ENCODE measurements around the gene PITPNC1.
A peak's percentile ranks its signal among the peaks of the same experiment; 100 is the strongest.
"Not testable (repeated sequence)": the region's sequence is repeated elsewhere in the genome, so short reads cannot be mapped to it uniquely, and the experiment has no call there.

Gene PITPNC1

DNA sequence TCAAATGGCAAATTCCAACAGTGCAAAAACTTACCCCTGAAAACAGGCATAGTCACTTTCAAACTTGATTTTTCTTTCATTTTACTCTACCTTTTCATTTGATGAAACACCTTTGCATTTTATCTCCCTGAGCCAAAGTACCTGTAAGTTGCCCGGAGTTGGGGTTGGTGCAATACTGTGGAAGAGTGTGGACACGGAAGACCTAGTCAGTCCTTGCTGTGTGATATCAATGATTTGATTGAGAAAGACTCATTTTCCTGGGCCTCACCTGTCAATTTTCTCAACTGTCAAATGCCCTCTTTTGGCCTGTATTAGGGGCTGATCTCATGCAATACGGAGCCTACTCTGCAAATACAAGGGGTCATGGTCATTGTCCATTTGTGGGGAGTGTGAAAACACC, 22.6 kb downstream of the PITPNC1 start:
- H3K4me1 Mint-ChIP-seq (ENCODE audit: low read depth), result peaks cover 36% of the 10 kb centered on the region
- intact Hi-C loops (cut with micrococcal nuclease), result no loop called here
- H3K27ac Mint-ChIP-seq, result no peak overlapping the region
- no peak overlapping the region for H3K4me3 Mint-ChIP-seq
- no peaks in the 10 kb centered on the region for H3K9me3 Mint-ChIP-seq
- peaks cover 8% of the 10 kb centered on the region for H3K36me3 Mint-ChIP-seq (ENCODE audit: low read depth)
- no peaks in the 10 kb centered on the region for H3K27me3 Mint-ChIP-seq

DNA sequence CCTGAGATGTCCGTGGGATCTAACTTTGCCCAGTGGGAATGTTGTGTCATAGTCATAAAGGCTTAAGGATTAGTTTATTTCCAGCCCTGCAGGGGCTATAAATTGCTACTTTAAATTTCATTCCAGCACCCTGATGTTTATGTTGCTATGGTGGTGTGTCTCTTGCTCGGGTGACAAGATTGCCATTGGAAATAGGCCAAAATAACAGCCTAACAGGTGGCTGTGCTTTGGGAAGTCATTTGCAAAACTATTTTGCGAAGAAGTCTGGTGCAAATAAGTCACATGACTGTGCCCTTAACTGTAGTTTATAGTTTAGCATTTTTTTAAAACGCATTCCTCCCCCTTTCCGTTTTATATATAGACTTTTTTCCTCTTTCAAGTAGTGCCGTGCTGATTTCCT, 23.1 kb downstream of the PITPNC1 start:
- intact Hi-C loops (cut with micrococcal nuclease), result no loop called here

DNA sequence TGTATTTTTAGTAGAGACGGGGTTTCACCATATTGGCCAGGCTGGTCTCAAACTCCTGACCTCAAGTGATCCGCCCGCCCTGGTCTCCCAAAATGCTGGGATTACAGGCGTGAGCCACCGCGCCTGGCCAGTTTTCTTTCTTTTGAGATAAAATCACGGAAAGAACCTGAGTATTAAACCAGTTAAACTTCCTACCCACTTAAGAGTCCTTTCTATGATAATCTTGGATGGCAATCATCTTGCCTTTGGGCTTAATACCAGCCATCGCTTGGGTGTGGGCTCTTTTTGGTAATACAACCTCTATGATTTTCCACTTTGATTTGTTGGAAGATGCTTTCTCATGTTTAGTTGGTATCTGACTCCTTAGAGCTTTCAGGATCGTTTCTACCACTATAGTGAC, 24.0 kb downstream of the PITPNC1 start:
- Mint-ChIP-seq H3K27me3 (no peaks in the 10 kb centered on the region), H3K4me1 (ENCODE audit: low read depth) (peaks cover 36% of the 10 kb centered on the region), H3K9me3 (no peaks in the 10 kb centered on the region), H3K27ac (peak overlapping the region; percentile 60), H3K4me3 (no peak overlapping the region), H3K36me3 (ENCODE audit: low read depth) (peaks cover 8% of the 10 kb centered on the region)
- intact Hi-C loops (cut with micrococcal nuclease), result no loop called here

More for the DNA sequence above, 23.1 kb downstream of the PITPNC1 start:
- Mint-ChIP-seq H3K4me3 (no peak overlapping the region), H3K9me3 (no peaks in the 10 kb centered on the region), H3K27me3 (no peaks in the 10 kb centered on the region), H3K27ac (no peak overlapping the region), H3K36me3 (ENCODE audit: low read depth) (peaks cover 8% of the 10 kb centered on the region), H3K4me1 (ENCODE audit: low read depth) (peaks cover 36% of the 10 kb centered on the region)

DNA sequence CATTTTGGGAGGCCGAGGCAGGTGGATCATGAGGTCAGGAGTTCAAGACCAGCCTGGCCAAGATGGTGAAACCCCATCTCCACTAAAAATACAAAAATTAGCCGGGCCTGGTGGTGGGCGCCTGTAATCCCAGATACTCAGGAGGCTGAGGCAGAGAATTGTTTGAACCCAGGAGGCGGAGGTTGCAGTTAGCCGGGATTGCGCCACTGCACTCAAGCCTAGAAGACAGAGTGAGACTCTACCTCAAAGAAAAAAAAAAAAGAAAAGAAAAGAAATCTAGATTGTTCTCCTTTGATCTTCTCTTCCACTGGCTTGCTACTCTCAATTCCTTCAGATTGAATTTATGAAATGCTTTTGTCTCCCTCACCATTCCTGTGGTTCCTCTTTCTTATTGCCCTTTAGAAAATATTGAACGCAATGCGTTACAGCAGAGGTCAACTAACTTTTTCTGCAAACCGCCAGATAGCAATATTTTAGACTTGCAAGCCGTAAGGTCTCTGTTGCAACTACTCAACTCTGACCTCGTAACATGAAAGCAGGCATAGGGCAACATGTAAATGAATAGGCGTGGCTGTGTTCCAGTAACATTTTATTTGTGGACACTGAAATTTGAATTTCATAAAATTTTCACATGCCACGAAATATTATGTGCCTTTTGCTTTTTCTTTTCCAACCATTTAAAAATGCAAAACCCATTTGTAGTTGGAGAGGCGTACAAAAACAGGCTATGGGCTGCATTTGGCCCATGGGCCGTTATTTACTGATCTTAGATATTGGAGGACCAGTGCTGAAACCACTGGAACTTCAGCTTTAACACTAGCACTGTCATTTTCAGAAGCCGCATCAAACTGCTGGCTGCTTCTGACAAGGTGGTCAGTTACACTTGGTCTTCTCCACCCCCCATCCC, 24.8 kb downstream of the PITPNC1 start:
- peak overlapping the region; percentile 17 for H3K4me3 Mint-ChIP-seq

DNA sequence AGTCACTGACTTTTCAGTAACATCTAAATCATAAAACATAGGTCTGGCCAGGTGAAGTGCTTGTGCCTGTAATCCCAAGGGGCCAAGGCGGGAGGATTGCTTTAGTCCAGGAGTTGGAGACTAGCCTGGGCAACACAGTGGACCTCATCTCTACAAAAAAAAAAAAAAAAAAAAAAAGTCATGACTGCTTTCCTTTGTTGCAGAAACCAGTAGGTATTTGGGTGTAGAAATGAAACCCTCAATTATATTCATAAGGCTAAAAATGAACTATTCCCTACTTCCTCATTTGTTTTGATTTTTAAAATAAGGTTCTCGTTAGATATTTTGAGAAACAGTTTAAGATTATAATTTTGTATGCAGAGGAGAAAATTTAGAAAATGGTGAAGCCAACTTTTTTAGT, 26.0 kb downstream of the PITPNC1 start:
- H3K27me3 Mint-ChIP-seq, result no peaks in the 10 kb centered on the region
- no peak overlapping the region for H3K27ac Mint-ChIP-seq
- H3K9me3 Mint-ChIP-seq, result no peaks in the 10 kb centered on the region
- H3K36me3 Mint-ChIP-seq (ENCODE audit: low read depth), result peaks cover 7% of the 10 kb centered on the region
- intact Hi-C loops (cut with micrococcal nuclease), result no loop called here
- H3K4me3 Mint-ChIP-seq, result no peak overlapping the region
- H3K4me1 Mint-ChIP-seq (ENCODE audit: low read depth), result peaks cover 36% of the 10 kb centered on the region

More for the DNA sequence above, 24.8 kb downstream of the PITPNC1 start:
- Mint-ChIP-seq H3K27me3 (no peaks in the 10 kb centered on the region), H3K27ac (peak overlapping the region; percentile 60), H3K4me1 (ENCODE audit: low read depth) (peaks cover 36% of the 10 kb centered on the region), H3K36me3 (ENCODE audit: low read depth) (peaks cover 8% of the 10 kb centered on the region), H3K9me3 (no peaks in the 10 kb centered on the region)
- intact Hi-C loops (cut with micrococcal nuclease), result no loop called here

DNA sequence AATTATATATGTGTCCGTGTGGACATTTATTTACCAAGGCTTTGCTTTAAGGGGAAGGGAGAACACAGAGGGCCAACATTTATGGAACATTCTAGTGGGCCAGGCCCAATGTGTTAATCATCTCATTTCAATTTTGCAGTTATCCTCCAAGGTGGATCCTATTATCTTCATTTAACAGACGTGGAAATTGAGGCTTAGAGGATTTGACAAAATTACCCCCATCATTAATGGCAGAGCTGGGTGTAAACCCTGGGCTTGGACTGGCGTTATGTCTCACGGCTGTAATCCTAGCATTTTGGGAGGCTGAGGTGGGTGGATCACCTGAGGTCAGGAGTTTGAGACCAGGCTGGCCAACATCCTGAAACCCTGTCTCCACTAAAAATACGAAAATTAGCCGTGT, 26.4 kb downstream of the PITPNC1 start:
- no peak overlapping the region for H3K4me3 Mint-ChIP-seq
- intact Hi-C loops (cut with micrococcal nuclease), result no loop called here
- H3K36me3 Mint-ChIP-seq (ENCODE audit: low read depth), result peaks cover 3% of the 10 kb centered on the region
- no peaks in the 10 kb centered on the region for H3K27me3 Mint-ChIP-seq
- H3K9me3 Mint-ChIP-seq, result no peaks in the 10 kb centered on the region
- no peak overlapping the region for H3K27ac Mint-ChIP-seq
- H3K4me1 Mint-ChIP-seq (ENCODE audit: low read depth), result peaks cover 38% of the 10 kb centered on the region

DNA sequence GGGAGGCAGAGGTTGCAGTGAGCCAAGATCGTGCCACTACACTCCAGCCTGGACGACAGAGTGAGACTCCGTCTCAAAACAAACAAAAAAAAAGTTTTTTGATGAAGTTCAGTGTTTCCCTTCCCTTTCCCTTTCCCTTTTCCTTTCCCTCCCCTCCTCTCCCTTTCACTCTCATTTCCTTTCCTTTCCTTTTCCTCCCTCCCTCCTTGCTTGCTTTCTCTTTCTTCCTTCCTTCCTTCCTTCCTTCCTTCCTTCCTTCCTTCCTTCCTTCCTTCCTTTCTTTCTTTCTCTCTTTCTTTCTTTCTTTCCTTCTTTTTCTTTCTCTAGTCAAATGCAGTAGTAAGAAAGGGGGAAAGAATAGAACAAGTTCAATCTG, 31.4 kb downstream of the PITPNC1 start:
- peaks cover 23% of the 10 kb centered on the region for H3K4me1 Mint-ChIP-seq (ENCODE audit: low read depth)

DNA sequence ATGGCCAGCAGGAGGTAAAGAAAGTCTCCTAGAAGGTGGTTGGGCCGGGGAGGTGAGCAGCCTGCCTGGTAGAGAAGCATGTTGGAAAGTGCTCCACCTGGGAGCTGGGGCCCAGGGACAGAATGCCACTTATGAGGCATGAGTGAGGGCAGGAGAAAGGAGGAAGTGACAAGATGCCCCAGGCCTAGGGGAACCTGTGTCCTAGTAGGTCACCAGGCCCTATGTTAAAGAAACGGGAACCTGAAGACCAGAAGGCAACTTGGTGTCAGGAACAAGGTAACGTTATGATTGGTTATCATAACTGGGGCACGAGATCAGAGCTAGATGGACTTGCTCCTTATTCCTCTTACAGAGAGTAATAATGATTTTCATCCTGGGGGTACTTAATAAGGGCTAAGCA, 34.3 kb downstream of the PITPNC1 start:
- H3K36me3 Mint-ChIP-seq (ENCODE audit: low read depth), result no peaks in the 10 kb centered on the region
- no peaks in the 10 kb centered on the region for H3K27me3 Mint-ChIP-seq
- H3K4me1 Mint-ChIP-seq (ENCODE audit: low read depth), result peaks cover 23% of the 10 kb centered on the region
- H3K9me3 Mint-ChIP-seq, result no peaks in the 10 kb centered on the region
- intact Hi-C loops (cut with micrococcal nuclease), result no loop called here
- no peak overlapping the region for H3K4me3 Mint-ChIP-seq
- H3K27ac Mint-ChIP-seq, result no peak overlapping the region

More for the DNA sequence above, 31.4 kb downstream of the PITPNC1 start:
- H3K36me3 Mint-ChIP-seq (ENCODE audit: low read depth); intact Hi-C loops (cut with micrococcal nuclease); H3K27me3 Mint-ChIP-seq; H3K9me3 Mint-ChIP-seq; H3K4me3 Mint-ChIP-seq: not testable (repeated sequence)
- peak overlapping the region; percentile 30 for H3K27ac Mint-ChIP-seq

DNA sequence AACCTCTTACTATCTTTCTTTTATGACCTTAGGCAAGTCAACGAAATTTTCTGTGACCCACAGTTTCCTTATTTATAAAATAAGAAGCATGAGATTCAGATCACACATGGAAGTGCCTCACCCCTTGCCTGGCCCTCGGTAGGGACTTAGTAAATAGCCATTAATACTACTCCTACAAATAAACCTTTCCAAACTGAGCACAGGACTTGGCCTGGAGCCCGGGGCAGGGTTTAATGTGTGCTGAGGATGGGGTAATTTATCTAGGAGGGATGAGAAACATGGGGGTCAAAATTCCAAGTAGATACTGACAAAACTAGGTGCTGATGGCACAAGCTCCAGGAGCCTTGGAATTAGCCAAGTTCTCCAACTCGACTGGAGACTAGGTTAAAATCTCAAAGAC, 35.0 kb downstream of the PITPNC1 start:
- H3K4me3 Mint-ChIP-seq, result no peak overlapping the region
- intact Hi-C loops (cut with micrococcal nuclease), result no loop called here
- H3K36me3 Mint-ChIP-seq (ENCODE audit: low read depth), result no peaks in the 10 kb centered on the region
- H3K27ac Mint-ChIP-seq, result no peak overlapping the region
- no peaks in the 10 kb centered on the region for H3K27me3 Mint-ChIP-seq
- no peaks in the 10 kb centered on the region for H3K9me3 Mint-ChIP-seq
- peaks cover 23% of the 10 kb centered on the region for H3K4me1 Mint-ChIP-seq (ENCODE audit: low read depth)

DNA sequence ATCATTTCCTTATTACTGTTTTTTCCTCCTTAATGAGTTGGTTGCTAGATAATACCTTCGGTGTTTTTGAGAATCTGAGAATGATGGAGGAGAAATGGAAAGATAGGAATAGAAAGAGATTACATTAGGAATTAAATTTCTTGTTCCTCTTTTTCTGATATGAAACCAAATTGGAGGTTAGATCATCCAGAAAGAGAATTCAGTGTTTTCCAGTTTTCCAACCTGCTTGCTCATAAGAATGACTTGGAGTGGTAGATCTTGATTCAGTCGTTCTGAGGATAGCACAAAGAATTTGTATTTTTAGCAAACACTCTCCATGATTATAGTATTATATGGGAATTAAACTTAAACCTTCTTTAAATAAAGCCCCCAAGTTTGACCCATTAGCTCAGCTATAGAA, 35.9 kb downstream of the PITPNC1 start:
- intact Hi-C loops (cut with micrococcal nuclease), result no loop called here
- Mint-ChIP-seq H3K4me1 (ENCODE audit: low read depth) (peaks cover 23% of the 10 kb centered on the region), H3K9me3 (no peaks in the 10 kb centered on the region), H3K27ac (no peak overlapping the region), H3K4me3 (no peak overlapping the region), H3K27me3 (no peaks in the 10 kb centered on the region), H3K36me3 (ENCODE audit: low read depth) (no peaks in the 10 kb centered on the region)

DNA sequence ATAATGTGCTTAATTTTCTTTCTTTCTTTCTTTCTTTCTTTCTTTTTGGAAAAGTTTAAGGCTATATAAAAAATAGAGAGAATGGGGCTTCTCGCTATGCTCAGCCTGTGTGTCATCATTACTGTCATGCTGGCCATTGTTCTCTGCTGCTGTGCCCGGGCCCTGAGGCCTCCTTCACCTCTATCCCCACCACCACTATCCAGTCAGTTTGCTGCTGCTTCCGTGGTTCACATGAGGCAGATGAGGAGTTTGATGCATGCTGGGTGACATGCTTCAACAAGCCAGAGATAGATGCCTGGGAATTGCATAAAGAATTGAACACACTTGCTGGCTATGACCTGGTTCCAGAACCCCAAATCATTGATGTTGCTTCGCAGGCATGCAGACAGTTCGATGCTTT, 36.3 kb downstream of the PITPNC1 start:
- no peak overlapping the region for H3K27ac Mint-ChIP-seq
- H3K27me3 Mint-ChIP-seq, result no peaks in the 10 kb centered on the region

DNA sequence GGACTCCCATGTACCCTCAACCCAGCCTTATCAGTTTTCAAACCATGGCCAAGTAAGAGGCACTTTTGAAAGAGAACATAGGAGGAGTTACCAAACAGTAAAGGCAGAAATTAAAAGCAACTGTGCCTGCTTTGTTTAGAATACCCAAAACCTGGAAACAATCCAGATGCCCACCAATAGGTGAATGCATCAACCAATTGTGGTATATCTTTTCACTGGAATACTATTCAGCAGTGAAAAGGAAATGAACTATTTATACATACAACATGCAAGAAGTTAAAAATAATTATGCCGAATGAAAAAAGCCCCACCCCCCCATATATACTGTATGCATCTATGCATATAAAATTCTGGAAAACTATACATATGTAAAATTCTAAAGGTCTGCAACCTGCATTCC, 37.0 kb downstream of the PITPNC1 start:
- intact Hi-C loops (cut with micrococcal nuclease), result no loop called here
- no peak overlapping the region for H3K27ac Mint-ChIP-seq

More for the DNA sequence above, 36.3 kb downstream of the PITPNC1 start:
- intact Hi-C loops (cut with micrococcal nuclease), result no loop called here
- no peaks in the 10 kb centered on the region for H3K9me3 Mint-ChIP-seq
- H3K36me3 Mint-ChIP-seq (ENCODE audit: low read depth), result no peaks in the 10 kb centered on the region
- no peak overlapping the region for H3K4me3 Mint-ChIP-seq
- H3K4me1 Mint-ChIP-seq (ENCODE audit: low read depth), result peaks cover 22% of the 10 kb centered on the region

DNA sequence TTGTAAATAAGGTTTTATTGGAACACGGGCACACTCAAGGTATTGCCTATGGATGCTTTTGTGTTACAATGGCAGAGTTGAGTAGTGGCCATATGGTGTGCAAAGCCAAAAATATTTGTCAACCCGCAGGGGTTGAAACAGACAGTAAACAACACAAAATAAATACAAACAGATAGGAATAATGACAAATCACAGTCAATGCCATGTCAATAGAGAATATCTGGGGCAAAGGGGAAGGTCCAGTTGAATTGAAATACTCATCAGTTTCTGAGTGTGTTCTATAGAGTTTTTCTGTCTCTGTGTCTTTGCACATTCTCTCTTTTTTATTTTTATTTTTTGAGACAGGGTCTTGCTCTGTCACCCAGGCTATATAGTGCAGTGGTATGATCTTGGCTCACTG, 37.5 kb downstream of the PITPNC1 start:
- intact Hi-C loops (cut with micrococcal nuclease), result no loop called here
- no peaks in the 10 kb centered on the region for H3K27me3 Mint-ChIP-seq
- no peaks in the 10 kb centered on the region for H3K9me3 Mint-ChIP-seq
- H3K4me1 Mint-ChIP-seq (ENCODE audit: low read depth), result peaks cover 18% of the 10 kb centered on the region
- H3K36me3 Mint-ChIP-seq (ENCODE audit: low read depth), result no peaks in the 10 kb centered on the region
- no peak overlapping the region for H3K27ac Mint-ChIP-seq
- no peak overlapping the region for H3K4me3 Mint-ChIP-seq

More for the DNA sequence above, 37.0 kb downstream of the PITPNC1 start:
- no peaks in the 10 kb centered on the region for H3K36me3 Mint-ChIP-seq (ENCODE audit: low read depth)
- no peaks in the 10 kb centered on the region for H3K9me3 Mint-ChIP-seq
- H3K27me3 Mint-ChIP-seq, result no peaks in the 10 kb centered on the region
- no peak overlapping the region for H3K4me3 Mint-ChIP-seq
- H3K4me1 Mint-ChIP-seq (ENCODE audit: low read depth), result peaks cover 18% of the 10 kb centered on the region

DNA sequence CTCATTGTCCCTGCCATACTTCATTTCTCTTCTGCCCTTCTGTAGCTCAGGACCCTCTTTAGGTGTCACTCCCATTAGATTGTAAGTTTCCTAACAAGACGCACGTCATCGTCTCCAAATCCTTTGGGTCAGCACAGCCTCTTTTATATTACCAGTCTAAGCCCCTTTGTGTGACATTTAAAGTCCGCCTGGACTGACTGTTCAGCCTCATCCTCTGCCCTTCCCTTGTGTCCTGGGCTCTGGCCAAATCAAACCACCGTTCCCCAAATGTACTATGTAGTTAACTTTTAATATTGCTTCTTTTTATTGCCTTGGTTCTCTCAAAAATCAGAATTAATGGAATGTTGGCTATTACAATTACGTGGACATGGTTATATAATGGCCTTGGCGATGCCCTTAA, 38.2 kb downstream of the PITPNC1 start:
- no peaks in the 10 kb centered on the region for H3K36me3 Mint-ChIP-seq (ENCODE audit: low read depth)
- H3K9me3 Mint-ChIP-seq, result no peaks in the 10 kb centered on the region
- H3K4me1 Mint-ChIP-seq (ENCODE audit: low read depth), result peaks cover 21% of the 10 kb centered on the region
- intact Hi-C loops (cut with micrococcal nuclease), result no loop called here
- no peaks in the 10 kb centered on the region for H3K27me3 Mint-ChIP-seq
- H3K27ac Mint-ChIP-seq, result no peak overlapping the region
- H3K4me3 Mint-ChIP-seq, result no peak overlapping the region

DNA sequence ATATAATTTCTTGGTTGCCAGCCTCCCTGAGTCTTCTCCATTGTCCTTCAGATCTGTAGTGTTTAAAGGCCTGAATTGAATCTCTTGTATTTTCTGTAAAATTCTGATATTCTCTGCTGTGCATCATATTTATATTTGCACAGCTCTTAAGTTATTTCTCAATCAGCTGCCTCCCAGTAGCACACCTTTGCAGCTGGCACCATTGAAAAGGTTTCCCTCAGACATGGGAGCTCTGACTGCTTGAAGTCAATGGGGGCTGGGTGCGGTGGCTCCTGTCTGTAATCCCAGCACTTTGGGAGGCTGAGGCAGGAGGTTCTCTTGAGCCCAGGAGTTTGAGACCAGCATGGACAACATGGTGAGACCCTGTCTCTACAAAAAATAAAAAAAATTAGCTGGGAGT, 40.4 kb downstream of the PITPNC1 start:
- Mint-ChIP-seq H3K4me1 (ENCODE audit: low read depth) (peaks cover 27% of the 10 kb centered on the region), H3K4me3 (no peak overlapping the region), H3K27me3 (no peaks in the 10 kb centered on the region), H3K9me3 (no peaks in the 10 kb centered on the region), H3K27ac (no peak overlapping the region), H3K36me3 (ENCODE audit: low read depth) (no peaks in the 10 kb centered on the region)
- intact Hi-C loops (cut with micrococcal nuclease), result no loop called here
